Mucosa of rectum (tissue), 2 donors: ENCODE results near the gene EHBP1L1.

ENCODE experiments used
- H3K27ac ChIP-seq, 2 donors: one replicate each; pipeline ENCODE4 v1.7.0; 2013; ENCODE audit warnings: inconsistent platforms in 2 of 2, low read depth in 2 of 2, low read length in 2 of 2
- H3K27me3 ChIP-seq, 2 donors: one replicate each; pipeline ENCODE4 v1.7.0; 2013; ENCODE audit warnings: low read length in 2 of 2; ENCODE audit not compliant: control insufficient read depth in 2 of 2, insufficient read depth in 2 of 2
- H3K36me3 ChIP-seq, 2 donors: one replicate each; pipeline ENCODE4 v1.7.0; 2013; ENCODE audit warnings: low read length in 2 of 2; ENCODE audit not compliant: control insufficient read depth in 2 of 2, insufficient read depth in 2 of 2
- H3K4me1 ChIP-seq, 2 donors: one replicate each; pipeline ENCODE4 v1.7.0; 2013; ENCODE audit warnings: low read length in 2 of 2, mild to moderate bottlenecking in 1 of 2; ENCODE audit not compliant: control insufficient read depth in 2 of 2, insufficient read depth in 2 of 2
- H3K4me3 ChIP-seq, 2 donors: one replicate each; pipeline ENCODE4 v1.7.0; 2013; ENCODE audit warnings: low read length in 2 of 2
- H3K9ac ChIP-seq, 2 donors: one replicate each; pipeline ENCODE4 v1.7.0; 2013; ENCODE audit warnings: low read length in 2 of 2, low read depth in 1 of 2, mild to moderate bottlenecking in 1 of 2
- H3K9me3 ChIP-seq, 2 donors: one replicate each; pipeline ENCODE4 v1.7.0; 2013; ENCODE audit warnings: low read length in 2 of 2; ENCODE audit not compliant: control insufficient read depth in 2 of 2
- donor health status: healthy.
- donor health status: Normal muscosa, but diverticular disease.

The EHBP1L1 gene

DNA sequence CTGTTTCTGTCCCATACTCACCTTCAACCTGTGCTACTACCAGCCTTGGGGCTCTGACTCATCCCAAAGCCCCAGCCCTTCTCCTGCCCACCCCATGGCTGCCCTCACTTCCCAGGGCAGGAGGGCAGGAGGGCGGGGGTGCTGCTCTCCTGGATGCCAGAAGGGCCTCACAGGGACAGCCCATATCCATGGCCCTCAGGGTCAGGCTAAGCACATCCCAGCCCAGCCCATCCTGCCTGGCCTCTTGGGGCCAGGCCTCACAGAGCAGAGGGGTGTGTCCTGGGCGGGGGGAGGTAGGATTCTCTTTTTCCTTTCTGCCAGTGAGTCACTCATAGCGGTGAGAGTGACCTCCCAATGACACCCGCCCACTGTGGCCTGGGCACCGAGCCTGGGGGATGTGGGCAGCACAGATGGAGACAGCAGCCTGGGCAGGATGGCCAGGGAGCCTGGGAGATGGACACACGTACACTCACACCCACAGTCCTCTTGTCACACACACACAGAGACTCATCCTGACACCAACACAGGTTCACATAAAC is 20.1 kb upstream of the EHBP1L1 start:
- Histone ChIP-seq H3K9me3 (no peaks in the 10 kb centered on the region), H3K4me3 (no peak overlapping the region), H3K27me3 (no peaks in the 10 kb centered on the region), H3K36me3 (peaks cover 0 to 3% of the 10 kb centered on the region in 2 donors), H3K27ac (no peak overlapping the region), H3K4me1 (peaks cover 45 to 46% of the 10 kb centered on the region in 2 donors), H3K9ac (no peak overlapping the region)

DNA sequence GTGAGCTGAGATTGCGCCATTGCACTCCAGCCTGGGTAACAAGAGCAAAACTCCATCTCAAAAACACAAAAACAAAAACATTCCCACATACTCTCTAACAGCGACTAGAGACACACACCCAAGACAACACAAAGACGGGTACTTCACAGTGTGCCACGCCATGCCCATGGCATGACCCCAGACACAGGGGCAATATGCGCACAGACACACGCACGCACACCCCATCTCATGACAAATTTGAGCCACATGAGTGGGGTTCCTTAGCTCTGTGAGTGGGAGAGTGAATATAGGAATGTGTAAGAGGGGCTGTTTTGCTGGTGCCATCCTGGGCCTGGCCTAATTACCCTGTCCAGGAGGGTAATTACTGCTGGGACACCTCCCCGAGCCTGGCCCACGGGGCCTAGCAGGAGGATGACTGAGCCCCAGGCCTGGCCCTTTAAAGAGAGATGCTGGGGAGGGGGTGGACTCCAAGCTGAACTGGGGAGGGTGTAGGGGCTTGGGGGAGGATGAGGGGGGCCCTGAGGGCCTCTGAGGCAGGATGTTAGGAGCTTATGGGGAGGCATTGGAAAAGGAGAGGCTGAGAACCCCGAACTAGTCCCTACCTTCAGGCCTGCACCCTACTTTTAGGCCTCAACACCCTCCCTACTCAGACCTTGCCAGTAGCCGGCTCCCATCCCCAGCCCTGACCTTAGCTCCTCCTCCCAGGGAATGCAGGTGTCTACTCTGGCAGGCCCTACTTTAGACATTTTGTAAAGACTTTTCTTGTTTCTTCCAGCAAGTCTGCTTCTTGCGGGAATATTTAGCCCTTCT is 19.2 kb upstream of the EHBP1L1 start:
- Histone ChIP-seq H3K27ac (peak overlapping the region in 1 of 2 donors; percentile 83), H3K4me1 (peaks cover 40 to 41% of the 10 kb centered on the region in 2 donors), H3K4me3 (peak overlapping the region; percentile 21 to 43), H3K36me3 (peaks cover 0 to 3% of the 10 kb centered on the region in 2 donors), H3K27me3 (no peaks in the 10 kb centered on the region), H3K9me3 (no peaks in the 10 kb centered on the region), H3K9ac (peak overlapping the region in 1 of 2 donors; percentile 49)

DNA sequence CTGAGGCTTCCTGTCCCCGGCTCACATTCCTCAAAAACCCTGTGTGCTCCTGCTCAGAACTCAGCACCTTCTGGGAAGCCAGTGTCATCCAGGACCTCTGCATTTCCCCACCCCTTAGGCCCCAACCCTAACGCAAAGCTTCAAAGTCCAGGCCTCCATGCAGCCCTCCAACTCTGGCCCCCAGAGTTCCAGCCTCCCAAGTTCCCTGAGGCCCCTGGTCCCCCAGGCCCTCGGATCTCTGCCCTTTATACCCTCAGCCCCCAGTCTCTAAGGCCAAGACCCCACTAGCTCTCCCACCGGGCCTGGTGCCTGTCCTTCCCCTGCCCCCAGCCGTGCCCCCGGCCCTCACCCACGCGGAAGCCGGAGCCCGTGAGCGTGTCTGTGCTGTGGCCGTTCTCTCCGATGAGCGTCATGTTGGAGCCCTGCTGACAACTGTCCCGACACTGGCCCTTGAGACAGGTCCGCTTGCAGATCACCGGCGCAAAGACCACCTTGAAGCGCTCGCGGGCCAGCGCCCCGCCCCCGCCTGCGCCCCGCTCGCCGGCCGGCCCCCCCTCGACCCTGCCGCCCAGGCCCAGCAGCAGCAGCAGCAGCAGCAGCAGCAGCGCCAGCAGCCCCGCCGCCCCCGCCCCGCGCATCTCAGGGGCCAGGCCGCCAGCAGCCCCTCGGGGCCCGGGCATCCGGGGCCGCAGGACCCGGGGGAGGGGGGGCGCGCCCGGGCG is 18.4 kb upstream of the EHBP1L1 start:
- Histone ChIP-seq H3K27ac (peak overlapping the region in 1 of 2 donors; percentile 83), H3K4me1 (peaks cover 32 to 35% of the 10 kb centered on the region in 2 donors), H3K9ac (peak overlapping the region in 1 of 2 donors; percentile 49), H3K27me3 (no peaks in the 10 kb centered on the region), H3K9me3 (no peaks in the 10 kb centered on the region), H3K36me3 (no peaks in the 10 kb centered on the region), H3K4me3 (peak overlapping the region; percentile 21 to 43)

DNA sequence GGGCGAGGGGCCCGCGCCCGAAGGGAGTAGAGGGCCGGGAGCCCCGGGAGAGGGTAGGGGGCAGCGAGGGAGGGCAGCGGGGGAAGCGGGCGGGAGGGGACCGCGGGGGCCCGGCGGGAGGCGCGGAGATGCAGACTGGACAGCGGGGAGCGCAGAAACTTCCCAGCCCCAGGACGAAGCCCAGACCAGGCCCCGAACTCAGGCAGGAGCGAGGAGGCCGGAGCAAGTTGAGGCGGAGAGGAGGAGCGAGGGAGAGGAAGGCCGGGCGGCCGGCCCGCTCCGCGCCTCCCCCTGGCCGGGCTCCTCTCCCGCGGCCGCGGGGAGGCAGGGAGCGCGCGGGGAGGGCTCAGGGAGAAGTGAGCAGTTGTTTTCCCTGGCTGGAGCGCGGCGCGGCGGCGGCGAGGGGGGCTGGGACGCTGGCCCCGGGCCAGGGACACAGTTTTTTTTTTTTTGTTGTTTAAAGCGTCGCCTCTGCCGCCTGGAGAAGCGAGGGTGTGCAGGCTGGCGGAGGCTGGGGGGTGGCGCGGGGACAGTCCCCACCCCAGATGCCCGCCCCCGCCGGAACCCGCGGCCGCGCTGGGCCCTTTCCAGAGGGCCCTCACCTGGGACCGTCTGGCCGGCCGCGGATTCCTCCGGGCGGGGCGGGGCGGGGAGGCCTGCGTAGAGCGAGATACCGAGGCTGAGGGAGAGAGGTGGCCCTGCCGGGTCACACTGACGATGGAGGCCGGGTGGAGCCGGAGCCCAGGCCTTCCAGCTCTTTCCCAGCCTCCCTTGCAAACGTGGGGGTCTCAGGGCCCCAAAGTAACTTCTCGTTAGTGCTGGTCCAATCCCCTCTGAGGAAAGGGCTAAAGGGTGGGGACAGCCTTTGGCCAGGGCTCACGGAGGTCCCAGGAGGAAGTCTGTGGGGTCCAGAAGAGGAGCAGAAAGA is 17.6 kb upstream of the EHBP1L1 start, which contains the start of gene LTBP3:
Gene LTBP3, minus strand, starts transcription at position 358 of the 928 bp plus-strand sequence. CDS start 400 bp downstream, outside the sequence.
- H3K27me3 ChIP-seq, result no peaks in the 10 kb centered on the region
- H3K36me3 ChIP-seq, result no peaks in the 10 kb centered on the region
- H3K27ac ChIP-seq, result peak within 1 kb of the TSS; percentile 70 to 83
- H3K4me3 ChIP-seq, result peak within 1 kb of the TSS; percentile 43 to 67
- no peaks in the 10 kb centered on the region for H3K9me3 ChIP-seq
- peaks cover 29 to 31% of the 10 kb centered on the region in 2 donors for H3K4me1 ChIP-seq
- peak within 1 kb of the TSS; percentile 56 to 83 for H3K9ac ChIP-seq

DNA sequence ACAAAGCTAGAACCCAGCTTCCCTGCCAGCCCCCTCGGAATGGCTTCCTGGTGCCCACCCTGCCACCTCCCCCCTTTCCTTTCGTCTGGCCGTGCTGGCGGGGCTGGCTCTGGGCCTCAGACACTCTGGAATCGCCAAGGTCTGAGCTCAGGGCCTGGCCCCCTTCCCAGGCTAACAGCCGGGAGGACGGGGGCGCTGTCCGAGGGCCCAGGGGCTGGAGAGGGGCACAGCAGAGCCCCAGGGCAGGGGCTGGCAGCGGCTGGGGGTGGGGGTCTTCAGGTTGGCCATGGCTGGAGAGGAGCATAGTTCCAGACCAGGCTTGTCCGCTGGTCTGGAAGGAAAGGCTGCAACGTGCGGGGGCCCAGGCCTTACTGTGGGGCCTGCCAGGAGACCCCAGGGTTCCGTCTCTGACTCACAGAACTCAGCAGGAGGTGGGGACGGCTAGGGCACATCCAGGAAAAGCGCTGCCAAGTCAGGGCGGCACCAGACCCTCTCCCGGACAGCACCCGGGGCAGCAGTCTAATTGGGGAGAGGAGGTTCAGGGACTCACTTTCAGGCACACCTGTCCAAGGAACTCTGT is 16.8 kb upstream of the EHBP1L1 start:
- Histone ChIP-seq H3K36me3 (no peaks in the 10 kb centered on the region), H3K9ac (peak overlapping the region; percentile 56 to 83), H3K4me1 (peaks cover 26 to 29% of the 10 kb centered on the region in 2 donors), H3K27ac (peak overlapping the region; percentile 70 to 83), H3K4me3 (peak overlapping the region; percentile 42 to 67), H3K9me3 (no peaks in the 10 kb centered on the region), H3K27me3 (no peaks in the 10 kb centered on the region)

DNA sequence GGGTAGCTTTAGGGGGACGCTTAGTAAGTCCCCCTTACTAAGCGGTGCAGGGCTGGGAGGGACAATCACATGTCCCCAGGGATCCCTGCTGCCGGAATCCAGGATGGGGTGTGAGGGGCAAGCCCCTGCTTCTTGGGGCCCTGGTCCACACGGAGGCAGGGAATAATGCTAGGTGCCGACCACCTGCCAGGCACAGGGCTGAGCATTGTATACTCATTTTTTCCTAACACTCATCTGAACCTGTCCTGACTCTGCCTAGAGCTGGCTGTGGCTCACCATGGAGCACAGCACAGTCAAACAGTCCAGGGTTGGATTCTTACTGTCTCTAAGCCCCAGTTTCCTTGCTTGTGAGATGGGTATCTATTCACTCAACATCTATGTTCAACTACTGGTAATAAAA is 16.3 kb upstream of the EHBP1L1 start:
- Histone ChIP-seq H3K4me3 (no peak overlapping the region), H3K27me3 (no peaks in the 10 kb centered on the region), H3K36me3 (no peaks in the 10 kb centered on the region), H3K9me3 (no peaks in the 10 kb centered on the region), H3K9ac (no peak overlapping the region), H3K4me1 (peaks cover 24 to 29% of the 10 kb centered on the region in 2 donors), H3K27ac (peak overlapping the region in 1 of 2 donors; percentile 83)

DNA sequence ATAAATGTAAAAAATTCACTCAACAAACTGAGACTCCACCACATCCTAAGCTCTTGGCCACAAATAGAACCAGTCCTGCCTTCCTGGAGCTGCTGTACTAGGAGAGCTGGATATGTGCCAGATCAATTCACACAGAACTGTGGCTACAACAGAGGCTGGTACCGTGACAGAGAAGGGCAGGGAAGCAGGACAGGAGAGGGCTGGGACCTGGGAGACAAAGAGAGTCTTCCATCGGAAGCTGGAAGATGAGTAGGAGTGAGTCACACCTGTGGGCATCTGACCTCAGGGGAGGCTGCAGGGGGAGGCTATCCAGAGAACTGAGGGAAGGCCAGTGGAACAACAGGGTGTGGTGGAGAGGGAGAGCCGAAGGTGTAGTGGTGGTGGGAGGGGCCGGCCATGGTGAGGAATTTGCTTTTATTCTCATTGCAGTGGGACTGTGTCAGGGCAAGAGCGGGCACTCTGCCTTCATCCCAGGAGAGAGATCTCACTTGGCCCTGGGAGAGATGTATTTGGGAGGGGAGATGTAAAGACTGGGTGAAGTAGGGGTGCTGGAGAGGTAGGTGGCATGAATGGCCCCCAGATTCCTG is 15.8 kb upstream of the EHBP1L1 start:
- Histone ChIP-seq H3K4me1 (peaks cover 24 to 29% of the 10 kb centered on the region in 2 donors), H3K9ac (peak overlapping the region in 1 of 2 donors; percentile 32), H3K27me3 (no peaks in the 10 kb centered on the region), H3K4me3 (no peak overlapping the region), H3K27ac (peak overlapping the region; percentile 16 to 52), H3K9me3 (no peaks in the 10 kb centered on the region), H3K36me3 (no peaks in the 10 kb centered on the region)

DNA sequence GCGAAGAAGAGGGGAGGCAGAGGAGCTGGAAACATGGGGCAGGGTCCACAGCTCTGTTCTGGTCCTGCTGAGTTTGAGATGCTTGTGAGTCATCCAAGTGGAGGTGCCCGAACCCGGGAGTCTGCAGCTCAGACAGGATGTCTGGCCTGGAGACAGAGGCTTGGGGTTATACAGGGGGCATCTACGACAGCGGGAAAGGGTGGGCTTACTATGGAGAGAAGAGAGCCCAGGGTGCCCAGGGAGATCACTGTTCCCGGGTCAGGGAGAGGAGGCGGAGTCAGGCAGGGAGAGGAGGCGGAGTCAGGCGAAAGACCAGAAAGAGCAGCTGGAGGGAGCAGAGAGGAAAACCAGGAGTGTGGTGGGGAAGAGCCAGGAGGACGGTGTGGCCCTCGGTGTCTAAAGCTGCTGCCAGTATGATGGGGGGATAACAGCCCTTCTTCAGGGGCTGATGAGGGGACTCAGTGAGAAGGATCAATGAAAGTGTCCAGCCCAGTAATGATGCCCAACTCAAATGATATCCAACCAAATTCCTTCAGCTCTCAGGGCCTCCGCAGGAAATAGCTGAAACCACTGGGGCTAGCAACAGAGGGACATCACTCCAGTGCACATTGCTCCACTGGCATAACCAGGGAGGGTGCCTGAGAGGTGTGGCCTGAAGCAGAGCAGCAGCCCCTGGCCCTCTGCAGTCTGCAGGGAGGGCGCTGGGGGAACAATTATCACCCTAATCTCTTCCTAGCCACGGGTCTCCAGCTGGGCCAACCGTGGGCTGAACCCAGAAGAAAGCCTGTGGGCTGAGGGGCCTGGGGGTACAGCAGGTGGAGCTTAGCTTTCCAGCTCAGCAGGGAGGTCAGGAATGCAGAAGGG is 15.1 kb upstream of the EHBP1L1 start:
- no peak overlapping the region for H3K9ac ChIP-seq

More for the DNA sequence above, 15.1 kb upstream of the EHBP1L1 start:
- Histone ChIP-seq H3K27me3 (no peaks in the 10 kb centered on the region), H3K36me3 (no peaks in the 10 kb centered on the region), H3K27ac (peak overlapping the region; percentile 16 to 52), H3K4me3 (no peak overlapping the region), H3K4me1 (peaks cover 22 to 23% of the 10 kb centered on the region in 2 donors), H3K9me3 (no peaks in the 10 kb centered on the region)
